A673 (cell line): ENCODE results near the gene CARD9. TPM values are rescaled to one million over a fixed set of nuclear protein-coding genes. Genes with fewer than 3 reads are reported as not detected.

ENCODE experiments used
- BruUV-seq: library from RNA; stranded (reverse); fragments of 400-500 nt; replicated peaks from 2 replicates; lab custom pipeline; 2021; lab: Mats Ljungman, UMichigan
- CTCF ChIA-PET: fragments of 300-600 bp; sonication (Branson Sonifier 250); formaldehyde crosslinking; loops from one replicate; lab custom pipeline; 2022; ENCODE audit warnings: antibody characterized with exemption; lab: Charles Lee
- POLR2A ChIA-PET: fragments of 300-600 bp; sonication (Branson Sonifier 250); formaldehyde crosslinking; loops from one replicate; lab custom pipeline; 2022; ENCODE audit warnings: antibody characterized with exemption; ENCODE audit not compliant: low non-redundant PET; lab: Charles Lee
- DNase-seq: peaks from one replicate; pipeline ENCODE4 v3.0.0-alpha.2; 2015; ENCODE audit warnings: low spot score
- H3K27ac ChIP-seq: fragments of 200-600 bp; sonication (generic); 2 replicates; pipeline ENCODE4 v1.5.1; 2016; ENCODE audit warnings: mixed run types, low read depth, mild to moderate bottlenecking, mixed read lengths, antibody characterized with exemption, low read length; ENCODE audit not compliant: poor library complexity, severe bottlenecking
- H3K27me3 ChIP-seq: fragments of 200-600 bp; sonication (generic); replicated peaks from 2 replicates; pipeline ENCODE4 v1.6.1; 2017; ENCODE audit warnings: mixed run types, low read depth, mild to moderate bottlenecking, mixed read lengths, antibody characterized with exemption, low read length; ENCODE audit not compliant: insufficient read depth, poor library complexity
- H3K36me3 ChIP-seq: fragments of 200-600 bp; sonication (generic); 2 replicates; pipeline ENCODE4 v1.6.1; 2016; ENCODE audit warnings: mixed run types, mild to moderate bottlenecking, mixed read lengths, antibody characterized with exemption, low read length; ENCODE audit not compliant: insufficient read depth, poor library complexity, severe bottlenecking
- H3K4me1 ChIP-seq: fragments of 200-600 bp; sonication (generic); 2 replicates; pipeline ENCODE4 v1.6.1; 2017; ENCODE audit warnings: mixed run types, mild to moderate bottlenecking, mixed read lengths, antibody characterized with exemption, low read length; ENCODE audit not compliant: insufficient read depth, poor library complexity, severe bottlenecking
- H3K4me3 ChIP-seq: fragments of 200-600 bp; sonication (generic); 2 replicates; pipeline ENCODE4 v1.5.1; 2016; ENCODE audit warnings: low read depth, mixed run types, mild to moderate bottlenecking, mixed read lengths, low read length; ENCODE audit not compliant: poor library complexity, severe bottlenecking
- H3K9me3 ChIP-seq: fragments of 200-600 bp; sonication (generic); 2 replicates; pipeline ENCODE4 v1.6.1; 2016; ENCODE audit warnings: mixed run types, low read depth, mild to moderate bottlenecking, mixed read lengths, antibody characterized with exemption, low read length; ENCODE audit not compliant: poor library complexity, severe bottlenecking
- CTCF ChIP-seq: fragments of 300-800, 200-600 bp; sonication (generic); conservative IDR thresholded peaks from 2 replicates; pipeline ENCODE4 v1.5.1; 2017; ENCODE audit warnings: low read depth, mild to moderate bottlenecking, antibody characterized with exemption, low read length, moderate library complexity, mixed read lengths
- EZH2 ChIP-seq: fragments of 200-600 bp; sonication (generic); IDR thresholded peaks from 2 replicates; pipeline ENCODE4 v1.6.1; 2017; ENCODE audit warnings: borderline replicate concordance, low read depth, mild to moderate bottlenecking, mixed read lengths, antibody characterized with exemption, low read length; ENCODE audit not compliant: poor library complexity, severe bottlenecking
- intact Hi-C: fragments of 100-400 bp; cut with micrococcal nuclease; formaldehyde crosslinking; loops from one replicate; pipeline ENCODE4 v1.10.0; 2022; ENCODE audit not compliant: unreplicated experiment
- total RNA-seq: library from RNA; stranded (reverse); gene quantifications from 2 replicates; pipeline ENCODE4 v1.2.3, GENCODE V29; 2021

The CARD9 gene
- total RNA-seq, 1 experiment from 2014 or later = 5.4 TPM

DNA sequence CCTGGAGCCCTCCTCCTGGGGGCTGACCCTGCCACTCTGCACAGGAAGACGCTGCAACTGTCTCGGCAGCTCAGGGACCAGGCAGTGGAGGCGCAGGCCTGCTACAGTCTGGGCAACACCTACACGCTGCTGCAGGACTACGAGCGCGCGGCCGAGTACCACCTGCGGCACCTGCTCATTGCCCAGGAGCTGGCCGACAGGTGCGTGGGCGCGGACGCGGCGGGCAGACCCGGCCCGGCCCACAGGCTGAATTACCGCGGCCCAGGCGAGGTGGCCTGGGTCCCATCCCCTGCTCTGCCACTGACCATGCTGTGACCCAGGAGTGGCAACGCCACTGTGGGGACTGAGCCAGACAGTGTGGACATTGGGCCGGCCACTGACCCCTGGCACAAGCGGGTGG, 35.0 kb downstream of the CARD9 start:
- peaks cover 12% of the 10 kb centered on the region for H3K4me1 ChIP-seq
- H3K4me3 ChIP-seq = no peak overlapping the region
- H3K36me3 ChIP-seq = peaks cover 7% of the 10 kb centered on the region
- no TSS peak for BruUV-seq
- no peak for DNase-seq
- H3K27me3 ChIP-seq = no peaks in the 10 kb centered on the region
- no peak for TF ChIP-seq CTCF
- no peak for TF ChIP-seq EZH2
- no peaks in the 10 kb centered on the region for H3K9me3 ChIP-seq
- no peak overlapping the region for H3K27ac ChIP-seq
- CTCF ChIA-PET = no interaction called here
- intact Hi-C loops = no loop called here
- POLR2A ChIA-PET = no interaction called here

- intact Hi-C loops = no loop called here
- peaks cover 7% of the 10 kb centered on the region for H3K36me3 ChIP-seq
- peaks cover 8% of the 10 kb centered on the region for H3K4me1 ChIP-seq
- BruUV-seq = no TSS peak
- H3K4me3 ChIP-seq = no peak overlapping the region
- no peaks in the 10 kb centered on the region for H3K9me3 ChIP-seq
- H3K27me3 ChIP-seq = no peaks in the 10 kb centered on the region
- ChIA-PET POLR2A (no interaction called here), CTCF (no interaction called here)
- H3K27ac ChIP-seq = no peak overlapping the region
- TF ChIP-seq EZH2 (no peak), CTCF (no peak)
- no peak for DNase-seq
Observed at GRCh38 chr9:136337416-136338395, 35.8 kb downstream of the CARD9 start.

- TF ChIP-seq EZH2 = no peak
- no peak for TF ChIP-seq CTCF
- peaks cover under 1% of the 10 kb centered on the region for H3K4me1 ChIP-seq
- H3K36me3 ChIP-seq = peaks cover 7% of the 10 kb centered on the region
- ChIA-PET CTCF (no interaction called here), POLR2A (no interaction called here)
- intact Hi-C loops = no loop called here
- DNase-seq = no peak
- H3K27ac ChIP-seq = no peak overlapping the region
- no TSS peak for BruUV-seq
- no peak overlapping the region for H3K4me3 ChIP-seq
- no peaks in the 10 kb centered on the region for H3K9me3 ChIP-seq
- H3K27me3 ChIP-seq = no peaks in the 10 kb centered on the region
Observed at GRCh38 chr9:136336881-136337280, 36.6 kb downstream of the CARD9 start.
